HepG2 (cell line): ENCODE results near the gene DIPK1B. TPM values are rescaled to one million over a fixed set of nuclear protein-coding genes. Genes with fewer than 3 reads are reported as not detected.

ENCODE experiments used
- ATAC-seq: fragments of 200-7000 bp; cut with Tn5 transposase; 3 replicates; pipeline ENCODE4 v1.9.1; 2020; ENCODE audit warnings: mild to moderate bottlenecking, moderate library complexity
- BruUV-seq: library from RNA; stranded (reverse); fragments of 400-500 nt; replicated peaks from 2 replicates; lab custom pipeline; 2021; lab: Mats Ljungman, UMichigan
- CTCF ChIA-PET: fragments of 300-600 bp; formaldehyde crosslinking; extraction: SDS; loops from one replicate; lab custom pipeline; 2021; ENCODE audit warnings: low total read pairs, inconsistent platforms, low intra/inter-chr PET ratio; lab: Yijun Ruan, JAX
- POLR2A ChIA-PET: fragments of 350-600 bp; sonication (Branson Sonifier 250); formaldehyde crosslinking; loops from one replicate; lab custom pipeline; 2020; ENCODE audit warnings: antibody characterized with exemption, inconsistent platforms; lab: Yijun Ruan, JAX
- DNase-seq: peaks from one replicate; pipeline ENCODE4 v3.0.0-alpha.2; 2015; ENCODE audit warnings: low spot score
- FAIRE-seq: peaks from 3 replicates; lab custom pipeline; 2011; peaks lifted over from hg19 to GRCh38; lab: Jason Lieb, UNC
- H2AFZ ChIP-seq: one replicate; pipeline ENCODE4 v1.6.1; 2011; ENCODE audit warnings: low read length, inconsistent platforms
- H3K27ac ChIP-seq: fragments of 300-600 bp; 3 replicates; pipeline ENCODE4 v1.8.0; 2011; ENCODE audit warnings: mixed run types, mild to moderate bottlenecking, mixed read lengths, low read length, inconsistent platforms; ENCODE audit not compliant: insufficient read depth; ENCODE audit errors: extremely low read length
- H3K27me3 ChIP-seq, 2 experiments: fragments of 200-600 bp in 1 of 2; 2 replicates in 1 of 2; 3 replicates in 1 of 2; pipeline versions ENCODE4 v1.6.0 to v1.8.0; 2011; ENCODE audit warnings: low read length in 2 of 2, mild to moderate bottlenecking in 2 of 2, moderate library complexity in 2 of 2, inconsistent platforms in 1 of 2; ENCODE audit not compliant: insufficient read depth in 2 of 2, control insufficient read depth in 1 of 2
- H3K36me3 ChIP-seq, 2 experiments: fragments of 200-600 bp in 1 of 2; replicated peaks in 1 of 2; 2 replicates in 1 of 2; 3 replicates in 1 of 2; pipeline versions ENCODE4 v1.5.1 to v1.8.0; 2011; ENCODE audit warnings: low read length in 2 of 2, inconsistent platforms in 1 of 2; ENCODE audit not compliant: insufficient read depth in 2 of 2, control insufficient read depth in 1 of 2
- H3K4me1 ChIP-seq: 2 replicates; pipeline ENCODE4 v1.5.1; 2012; ENCODE audit warnings: low read length, inconsistent platforms; ENCODE audit not compliant: insufficient read depth
- H3K4me2 ChIP-seq: 2 replicates; pipeline ENCODE4 v1.6.0; 2011; ENCODE audit warnings: low read depth, low read length, inconsistent platforms
- H3K4me3 ChIP-seq, 3 experiments: fragments of 200-600 bp in 1 of 3; sonication (generic), shearing (Covaris generic) in 1 of 3; replicated peaks in 1 of 3; 2 replicates each; pipeline ENCODE4 v1.5.1; 2011 to 2016; ENCODE audit warnings: low read length in 3 of 3, inconsistent platforms in 2 of 3, low read depth in 2 of 3, mild to moderate bottlenecking in 2 of 3, control low read depth in 1 of 3, mixed read lengths in 1 of 3; ENCODE audit not compliant: insufficient read depth in 1 of 3
- H3K79me2 ChIP-seq: one replicate; pipeline ENCODE4 v1.6.1; 2011; ENCODE audit warnings: low read length, inconsistent platforms; ENCODE audit not compliant: insufficient read depth
- H3K9ac ChIP-seq: 2 replicates; pipeline ENCODE4 v1.6.0; 2011; ENCODE audit warnings: mild to moderate bottlenecking, low read depth, low read length, inconsistent platforms; ENCODE audit not compliant: insufficient read depth
- H3K9me3 ChIP-seq: 2 replicates; pipeline ENCODE4 v1.5.1; 2012; ENCODE audit warnings: mild to moderate bottlenecking, low read length
- H4K20me1 ChIP-seq: 2 replicates; pipeline ENCODE4 v1.6.0; 2011; ENCODE audit warnings: inconsistent platforms, mild to moderate bottlenecking, low read length, moderate library complexity; ENCODE audit not compliant: insufficient read depth
- AGO1 ChIP-seq: fragments of 200-400 bp; formaldehyde crosslinking; IDR thresholded peaks from 2 replicates; pipeline ENCODE4 v1.6.1; 2017; ENCODE audit warnings: mild to moderate bottlenecking, low read depth, low read length, moderate library complexity; ENCODE audit not compliant: poor library complexity, severe bottlenecking
- GMEB2 ChIP-seq: IDR thresholded peaks from 2 replicates; pipeline ENCODE4 v1.6.1; 2016; ENCODE audit warnings: missing biosample characterization, missing genetic modification reagents, low read depth
- PATZ1 ChIP-seq: sonication (generic); formaldehyde crosslinking; IDR thresholded peaks from 2 replicates; pipeline ENCODE4 v1.4.0; 2020; ENCODE audit warnings: missing genetic modification reagents
- ZBTB33 ChIP-seq: sonication (generic); formaldehyde crosslinking; IDR thresholded peaks from 2 replicates; pipeline ENCODE4 v1.4.0; 2020; ENCODE audit warnings: missing genetic modification reagents
- ZHX2 ChIP-seq, 2 experiments: sonication (generic) in 1 of 2; formaldehyde crosslinking in 1 of 2; IDR thresholded peaks; 2 replicates each; pipeline versions ENCODE4 v1.6.1 to v1.9.0; 2014 to 2022; ENCODE audit warnings: antibody characterized with exemption in 1 of 2, borderline replicate concordance in 1 of 2, inconsistent platforms in 1 of 2, low read depth in 1 of 2, missing genetic modification reagents in 1 of 2
- ZNF687 ChIP-seq: sonication (generic); formaldehyde crosslinking; IDR thresholded peaks from 2 replicates; pipeline ENCODE4 v1.5.1; 2020; ENCODE audit warnings: mild to moderate bottlenecking, missing genetic modification reagents, moderate library complexity
- WGBS: methylation state at CpG from one replicate; pipeline ENCODE4 v1.1.6; 2017; ENCODE audit warnings: low lambda C conversion rate; 5-methylcytosine and 5-hydroxymethylcytosine counted together
- in situ Hi-C: cut with HindIII; loops from 2 replicates; pipeline ENCODE4 v1.10.0; 2017; ENCODE audit warnings: low pct_unique_long_range_greater_than_20kb; ENCODE audit not compliant: extremely low pct_ligation_motif_present
- intact Hi-C: fragments of 100-400 bp; cut with micrococcal nuclease; formaldehyde crosslinking; loops from one replicate; pipeline ENCODE4 v1.10.0; 2022; ENCODE audit not compliant: unreplicated experiment
- polyA plus RNA-seq, 8 experiments: library from polyadenylated mRNA; depleted of rRNA in 3 of 8; stranded (reverse) in 7 of 8; unstranded in 1 of 8; fragments of >200 nt; fragmentation: Illumina TruSeq in 4 of 8; extraction: Trizol in 4 of 8; gene quantifications; 2 replicates each; pipeline versions ENCODE4 v1.2.1 to v1.2.3, GENCODE V29; 2011 to 2016; ENCODE audit warnings: low read depth in 4 of 8, missing spikeins in 1 of 8, mixed read lengths in 1 of 8; ENCODE audit not compliant: insufficient read depth in 1 of 8
- total RNA-seq, 5 experiments: library from RNA; depleted of rRNA; stranded (reverse); fragments of >200 nt; fragmentation: Illumina TruSeq; extraction: Trizol; gene quantifications; 2 replicates each; pipeline ENCODE4 v1.2.3, GENCODE V29; 2016; ENCODE audit warnings: low read depth in 1 of 5

The DIPK1B gene
- total and polyA plus RNA-seq, 2 of the 13 experiments (the other 11 are each of a cell fraction or from before 2014, with no cell fraction given), result 0.18 to 3.9 TPM

- Histone ChIP-seq H3K27me3 (peaks cover 2 to 14% of the 10 kb centered on the region in 2 experiments; a peak in 3 of 5 replicates), H3K4me1 (peaks cover 53% of the 10 kb centered on the region), H3K4me2 (no peak overlapping the region), H3K36me3 (no peaks in the 10 kb centered on the region), H4K20me1 (no peaks in the 10 kb centered on the region), H2AFZ (no peak overlapping the region), H3K79me2 (no peaks in the 10 kb centered on the region), H3K27ac (no peak overlapping the region), H3K9ac (no peak overlapping the region), H3K4me3 (no peak overlapping the region), H3K9me3 (no peaks in the 10 kb centered on the region)
- DNase-seq (no peak), FAIRE-seq (no peak), ATAC-seq (no peak)
- POLR2A ChIA-PET, result no interaction called here
- no TSS peak for BruUV-seq
- 84% methylated on average over 17 of the region's 17 CpGs for WGBS
- intact Hi-C loops, result no loop called here
- CTCF ChIA-PET, result no interaction called here
- in situ Hi-C loops, result no loop called here
- no peak for TF ChIP-seq GMEB2 (CRISPR knock-in tag)
- TF ChIP-seq ZNF687 (CRISPR knock-in tag), result peak; percentile 21; the same call in 1 of the 2 replicates
- TF ChIP-seq PATZ1 (CRISPR knock-in tag), result no peak
- peak; percentile 40; the same call in 1 of the 2 replicates for TF ChIP-seq ZBTB33 (CRISPR knock-in tag)
- TF ChIP-seq AGO1, result no peak
- TF ChIP-seq ZHX2 (IDR thresholded peaks at IDR 0.05; ENCODE audit: low read depth), result no peak
- no peak for TF ChIP-seq ZHX2 (CRISPR knock-in tag; IDR thresholded peaks at IDR 0.05; ENCODE audit: borderline replicate concordance)
These were observed 31.3 kb upstream of the DIPK1B start for GRCh38 chr9:136681029-136681428.
